H7 (cell line): ENCODE measurements around the gene HM13. TPM values are rescaled to one million over a fixed set of nuclear protein-coding genes. Genes with fewer than 3 reads are reported as not detected.
"Not testable (repeated sequence)": the region's sequence is repeated elsewhere in the genome, so short reads cannot be mapped to it uniquely, and the experiment has no call there.

ENCODE experiments used
- DNase-seq: peaks from one replicate; pipeline ENCODE4 v3.0.0; 2012
- H3K27me3 ChIP-seq: 2 replicates; pipeline ENCODE4 v1.6.0; 2011; ENCODE audit warnings: mild to moderate bottlenecking, low read length; ENCODE audit not compliant: control insufficient read depth, insufficient read depth
- H3K36me3 ChIP-seq: replicated peaks from 2 replicates; pipeline ENCODE4 v1.5.1; 2011; ENCODE audit warnings: low read length; ENCODE audit not compliant: control insufficient read depth, insufficient read depth
- H3K4me3 ChIP-seq: 2 replicates; pipeline ENCODE4 v1.5.1; 2011; ENCODE audit warnings: low read depth, mild to moderate bottlenecking, control low read depth, low read length, moderate library complexity; ENCODE audit not compliant: insufficient read depth
- total RNA-seq: library from RNA; depleted of rRNA; stranded (reverse); fragments of >200 nt; shearing (Covaris generic); gene quantifications from 2 replicates; pipeline ENCODE4 v1.2.3, GENCODE V29; 2014

The HM13 gene
- total RNA-seq, 1 experiment from 2014 or later, result 63.9 TPM

DNA sequence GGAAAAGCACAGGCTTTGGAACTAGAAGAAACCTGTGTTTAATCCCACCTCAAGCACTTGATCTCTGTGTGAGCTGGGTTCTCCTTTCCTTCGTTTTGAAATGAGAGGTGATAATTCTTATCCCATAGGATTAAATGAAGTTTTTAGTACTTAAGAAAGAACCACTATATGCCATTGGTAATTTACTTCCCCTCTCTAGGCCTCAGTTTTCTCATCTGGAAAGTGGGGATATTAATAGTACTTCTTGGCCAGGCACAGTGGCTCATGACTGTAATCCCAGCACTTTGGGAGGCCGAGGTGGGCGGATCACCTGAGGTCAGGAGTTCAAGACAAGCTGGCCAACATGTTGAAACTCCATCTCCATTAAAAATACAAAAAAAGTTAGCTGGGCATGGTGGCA is 25.1 kb upstream of the HM13 start:
- Histone ChIP-seq H3K27me3 (no peaks in the 10 kb centered on the region), H3K36me3 (no peaks in the 10 kb centered on the region), H3K4me3 (no peak overlapping the region)
- no peak for DNase-seq

- no peak for DNase-seq
- Histone ChIP-seq H3K4me3 (no peak overlapping the region), H3K27me3 (no peaks in the 10 kb centered on the region), H3K36me3 (no peaks in the 10 kb centered on the region)
These were observed 23.5 kb upstream of the HM13 start for GRCh38 chr20:31490752-31491151.

GRCh38 chr20:31494131-31494530 is 20.1 kb upstream of the HM13 start:
- Histone ChIP-seq H3K27me3 (no peaks in the 10 kb centered on the region), H3K36me3 (no peaks in the 10 kb centered on the region), H3K4me3 (no peak overlapping the region)
- DNase-seq, result peak; percentile 79

- Histone ChIP-seq H3K36me3 (no peaks in the 10 kb centered on the region), H3K4me3 (no peak overlapping the region), H3K27me3 (no peaks in the 10 kb centered on the region)
- no peak for DNase-seq
These were observed 17.4 kb upstream of the HM13 start for GRCh38 chr20:31496761-31497295.

DNA sequence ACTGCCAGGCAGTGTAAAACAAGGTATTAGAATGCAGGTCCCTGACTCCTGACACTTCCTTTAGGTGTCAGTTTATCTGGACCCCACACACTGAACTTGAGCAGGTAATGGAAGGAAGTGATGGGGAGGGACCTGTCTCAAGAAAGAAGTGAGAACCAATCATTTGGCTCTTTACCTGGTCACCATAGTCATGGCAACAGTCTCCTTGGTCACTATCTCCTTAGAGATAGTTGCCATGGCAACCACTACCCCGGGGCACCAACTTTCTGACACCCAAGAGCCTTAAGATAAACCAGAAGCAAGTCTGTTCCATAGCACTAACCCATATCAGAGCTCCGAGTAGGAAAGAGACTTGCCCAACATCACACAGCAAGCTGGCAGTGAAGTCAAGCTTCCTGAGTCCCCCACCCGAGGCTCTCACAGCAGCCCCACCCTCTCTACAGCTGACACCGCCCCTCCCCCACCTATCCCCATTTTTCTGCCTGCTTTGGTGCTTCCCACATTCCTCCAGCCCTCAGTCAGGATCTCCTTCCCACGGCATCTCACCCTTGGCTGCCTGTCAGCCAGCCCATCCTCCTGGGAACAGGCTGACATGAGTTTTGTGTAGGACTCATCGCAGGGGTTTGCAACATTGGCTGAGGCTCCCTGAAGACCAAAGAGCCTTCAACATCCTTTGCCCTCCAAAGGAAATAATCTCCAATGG is 16.3 kb upstream of the HM13 start:
- peak; percentile 66 for DNase-seq
- no peaks in the 10 kb centered on the region for H3K36me3 ChIP-seq
- H3K4me3 ChIP-seq, result no peak overlapping the region
- H3K27me3 ChIP-seq, result no peaks in the 10 kb centered on the region

GRCh38 chr20:31500527-31500926 is 13.7 kb upstream of the HM13 start:
- DNase-seq, result no peak
- no peaks in the 10 kb centered on the region for H3K36me3 ChIP-seq
- no peaks in the 10 kb centered on the region for H3K27me3 ChIP-seq
- H3K4me3 ChIP-seq, result no peak overlapping the region

- DNase-seq, result peak; percentile 95
- H3K27me3 ChIP-seq, H3K4me3 ChIP-seq, H3K36me3 ChIP-seq: not testable (repeated sequence)
These were observed 11.2 kb upstream of the HM13 start for GRCh38 chr20:31502884-31503673.

DNA sequence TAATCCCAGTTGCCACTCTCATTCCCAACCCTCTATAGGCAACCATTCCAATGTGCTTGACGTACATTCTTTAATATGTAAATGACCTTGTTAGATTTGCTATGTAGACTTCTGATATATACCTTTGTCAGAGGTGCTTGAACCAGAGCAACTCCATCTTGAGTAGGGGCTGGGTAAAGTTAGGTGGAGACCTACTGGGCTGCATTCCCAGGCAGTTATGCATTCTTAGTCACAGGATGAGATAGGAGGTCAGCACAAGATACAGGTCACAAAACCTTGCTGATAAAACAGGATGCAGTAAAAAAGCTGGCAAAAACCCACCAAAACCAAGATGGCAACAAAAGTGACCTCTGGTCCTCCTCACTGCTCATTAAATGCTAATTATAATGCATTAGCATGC is 8.3 kb upstream of the HM13 start:
- Histone ChIP-seq H3K27me3 (no peaks in the 10 kb centered on the region), H3K36me3 (no peaks in the 10 kb centered on the region), H3K4me3 (no peak overlapping the region)
- DNase-seq, result no peak

GRCh38 chr20:31508517-31509244 is 5.6 kb upstream of the HM13 start:
- H3K27me3 ChIP-seq, result no peaks in the 10 kb centered on the region
- H3K4me3 ChIP-seq, result no peak overlapping the region
- no peak for DNase-seq
- no peaks in the 10 kb centered on the region for H3K36me3 ChIP-seq

DNA sequence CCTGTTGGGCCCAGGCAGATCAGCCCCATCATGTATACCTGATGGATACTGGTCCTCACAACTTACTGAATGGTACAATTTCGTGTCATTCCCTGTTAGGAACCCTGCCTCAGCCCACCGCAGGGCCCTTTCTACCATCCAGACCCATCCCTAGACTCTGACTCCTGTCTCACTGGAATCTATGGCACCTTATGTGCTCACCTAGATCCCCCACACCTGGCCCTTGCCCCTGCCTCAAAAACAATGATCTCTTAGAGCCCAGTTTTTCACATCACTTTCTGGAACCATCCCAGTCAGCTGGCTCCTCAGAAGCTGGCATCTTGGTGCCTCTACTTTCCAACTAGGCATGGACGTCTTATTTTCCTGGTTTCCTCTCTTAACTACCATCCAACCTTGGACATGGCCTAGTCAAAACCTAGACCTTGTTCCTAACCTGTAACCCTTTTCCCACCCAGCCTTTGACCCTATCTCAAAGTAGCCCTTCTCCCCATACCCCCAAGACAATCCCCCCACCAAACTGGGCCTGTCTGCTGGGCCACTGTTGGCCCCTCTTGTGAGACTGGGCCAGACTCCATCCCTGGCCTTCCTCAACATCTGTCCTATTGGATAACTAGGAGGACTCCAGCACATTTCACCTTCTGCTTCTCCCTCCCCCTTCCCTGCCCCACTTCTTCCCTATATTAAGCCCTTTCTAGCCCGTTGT is 981 bp downstream of the HM13 start:
- no peaks in the 10 kb centered on the region for H3K27me3 ChIP-seq
- peaks cover 4% of the 10 kb centered on the region; the same call in 1 of the 2 replicates for H3K36me3 ChIP-seq
- peak overlapping the region; percentile 99 for H3K4me3 ChIP-seq
- DNase-seq, result no peak

- Histone ChIP-seq H3K36me3 (peaks cover 5% of the 10 kb centered on the region), H3K27me3 (no peaks in the 10 kb centered on the region), H3K4me3 (no peak overlapping the region)
- peak; percentile 33 for DNase-seq
These were observed 1.5 kb downstream of the HM13 start for GRCh38 chr20:31515775-31516107.

- H3K27me3 ChIP-seq, result no peaks in the 10 kb centered on the region
- no peak for DNase-seq
- H3K4me3 ChIP-seq, result no peak overlapping the region
- peaks cover 6% of the 10 kb centered on the region for H3K36me3 ChIP-seq
These were observed 1.9 kb downstream of the HM13 start for GRCh38 chr20:31516166-31516565.

DNA sequence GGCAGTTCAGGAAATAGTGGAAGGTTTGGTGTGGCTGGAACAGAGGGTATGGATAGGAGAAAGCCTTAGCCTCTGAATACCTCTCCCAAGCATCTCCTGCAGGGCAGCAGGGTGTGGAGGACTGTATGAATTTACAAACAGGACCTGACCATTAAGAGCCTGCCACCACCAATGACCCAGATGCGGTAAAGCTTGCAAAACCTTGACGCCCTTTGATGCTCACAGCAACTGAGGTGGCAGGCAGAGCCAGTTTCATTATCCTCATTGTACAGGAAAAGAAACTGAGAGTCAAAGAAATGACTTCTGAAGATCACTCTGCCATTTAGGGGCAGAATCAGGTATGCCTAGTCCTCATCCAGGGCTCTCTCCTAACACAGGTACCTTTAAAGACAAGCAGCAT is 2.4 kb downstream of the HM13 start:
- Histone ChIP-seq H3K27me3 (no peaks in the 10 kb centered on the region), H3K4me3 (no peak overlapping the region), H3K36me3 (peaks cover 6% of the 10 kb centered on the region)
- no peak for DNase-seq

DNA sequence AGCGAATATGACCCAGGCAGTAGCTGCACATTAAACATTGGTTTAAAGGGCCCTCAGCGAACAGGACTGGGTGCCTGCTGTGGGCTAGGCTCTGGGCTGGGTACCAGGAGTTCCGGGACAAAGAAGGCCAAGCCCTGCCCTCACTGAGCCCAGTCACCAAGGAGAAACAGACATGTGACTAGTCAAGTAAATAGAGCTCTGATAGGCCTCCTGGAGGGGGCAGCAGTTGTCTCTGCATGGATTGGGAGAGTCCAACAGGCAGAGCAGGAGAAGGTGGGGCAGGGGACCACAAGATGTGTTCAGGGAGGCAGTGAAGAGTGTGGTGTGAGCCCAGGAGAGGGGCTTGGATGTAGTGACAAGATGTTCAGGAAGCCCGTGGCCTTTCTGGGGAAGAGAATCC is 3.1 kb downstream of the HM13 start:
- DNase-seq, result peak; percentile 80
- H3K4me3 ChIP-seq, result no peak overlapping the region
- H3K36me3 ChIP-seq, result peaks cover 9% of the 10 kb centered on the region
- H3K27me3 ChIP-seq, result no peaks in the 10 kb centered on the region
